GM12878 (cell line): Measurements from ENCODE around the gene RBAK. TPM values are rescaled to one million over a fixed set of nuclear protein-coding genes. Genes with fewer than 3 reads are reported as not detected.
"Not testable (repeated sequence)": the region's sequence is repeated elsewhere in the genome, so short reads cannot be mapped to it uniquely, and the experiment has no call there.

Source experiments
- ATAC-seq: fragments of 200-7000 bp; cut with Tn5 transposase; 3 replicates; pipeline ENCODE4 v1.9.1; 2020; ENCODE audit warnings: mild to moderate bottlenecking, moderate library complexity
- BruUV-seq: library from RNA; stranded (reverse); fragments of 400-500 nt; replicated peaks from 2 replicates; lab custom pipeline; 2021; lab: Mats Ljungman, UMichigan
- CTCF ChIA-PET: fragments of 300-600 bp; sonication (Branson Sonifier 250); formaldehyde crosslinking; extraction: SDS; loops from one replicate; lab custom pipeline; 2021; ENCODE audit warnings: inconsistent platforms; lab: Yijun Ruan, JAX
- POLR2A ChIA-PET: fragments of 350-600 bp; formaldehyde crosslinking; extraction: SDS; loops from one replicate; lab custom pipeline; 2021; ENCODE audit warnings: inconsistent platforms; lab: Charles Lee
- RAD21 ChIA-PET: fragments of 300-600 bp; sonication (Branson Sonifier 250); formaldehyde crosslinking; loops from one replicate; lab custom pipeline; 2023; ENCODE audit warnings: antibody characterized with exemption; ENCODE audit not compliant: unreplicated experiment; lab: Charles Lee
- SMC1A ChIA-PET: fragments of 300-600 bp; sonication (Branson Sonifier 250); formaldehyde crosslinking; loops from one replicate; lab custom pipeline; 2023; ENCODE audit not compliant: unreplicated experiment, uncharacterized antibody; lab: Charles Lee
- DNase-seq: peaks from one replicate; pipeline ENCODE4 v3.0.0-alpha.2; 2011; ENCODE audit warnings: low read depth, low spot score
- FAIRE-seq: peaks from 3 replicates; lab custom pipeline; 2011; peaks lifted over from hg19 to GRCh38; lab: Jason Lieb, UNC
- H2AFZ ChIP-seq: 2 replicates; pipeline ENCODE4 v1.6.0; 2011; ENCODE audit warnings: low read depth, low read length, control low read depth; ENCODE audit not compliant: control insufficient read depth
- H3K27ac ChIP-seq: 2 replicates; pipeline ENCODE4 v1.5.1; 2011; ENCODE audit warnings: control low read depth; ENCODE audit not compliant: control insufficient read depth, insufficient read depth
- H3K27me3 ChIP-seq, 2 experiments: replicated peaks in 1 of 2; 2 replicates each; pipeline versions ENCODE4 v1.6.0 to v1.6.1; 2011; ENCODE audit warnings: low read length in 1 of 2; ENCODE audit not compliant: control insufficient read depth in 2 of 2, insufficient read depth in 2 of 2
- H3K36me3 ChIP-seq, 2 experiments: 2 replicates each; pipeline ENCODE4 v1.5.1; 2011; ENCODE audit warnings: low read length in 1 of 2; ENCODE audit not compliant: control insufficient read depth in 2 of 2, insufficient read depth in 2 of 2
- H3K4me1 ChIP-seq: 2 replicates; pipeline ENCODE4 v1.6.1; 2011; ENCODE audit warnings: mild to moderate bottlenecking, low read length, moderate library complexity, mixed read lengths; ENCODE audit not compliant: control insufficient read depth, insufficient read depth
- H3K4me2 ChIP-seq: 2 replicates; pipeline ENCODE4 v1.6.0; 2011; ENCODE audit warnings: control low read depth; ENCODE audit not compliant: control insufficient read depth, insufficient read depth
- H3K4me3 ChIP-seq: fragments of 200-600 bp; sonication (generic); 2 replicates; pipeline ENCODE4 v1.5.1; 2016
- H3K79me2 ChIP-seq: 2 replicates; pipeline ENCODE4 v1.6.0; 2011; ENCODE audit warnings: low read length; ENCODE audit not compliant: control insufficient read depth, insufficient read depth
- H3K9ac ChIP-seq: 2 replicates; pipeline ENCODE4 v1.8.0; 2011; ENCODE audit warnings: low read length, control low read depth, mixed read lengths; ENCODE audit not compliant: control insufficient read depth, insufficient read depth
- H3K9me3 ChIP-seq: replicated peaks from 3 replicates; pipeline ENCODE4 v1.5.1; 2011; ENCODE audit warnings: mild to moderate bottlenecking, low read length; ENCODE audit not compliant: control insufficient read depth, insufficient read depth
- H4K20me1 ChIP-seq: 2 replicates; pipeline ENCODE4 v1.6.0; 2011; ENCODE audit not compliant: control insufficient read depth, insufficient read depth
- ETV6 ChIP-seq, 2 experiments: fragments of 450-650 bp in 1 of 2; IDR thresholded peaks in 1 of 2; conservative IDR thresholded peaks in 1 of 2; 2 replicates each; pipeline ENCODE4 v1.6.1; 2014; ENCODE audit warnings: antibody characterized with exemption in 1 of 2, borderline replicate concordance in 1 of 2, low read depth in 1 of 2, mild to moderate bottlenecking in 1 of 2, moderate library complexity in 1 of 2
- JUND ChIP-seq: IDR thresholded peaks from 2 replicates; pipeline ENCODE4 v1.6.1; 2012; ENCODE audit warnings: low read depth, mild to moderate bottlenecking, low read length, improper control_type of control experiment, moderate library complexity
- POLR2AphosphoS2 ChIP-seq: IDR thresholded peaks from 2 replicates; pipeline ENCODE4 v1.6.1; 2011; ENCODE audit warnings: low read depth, mild to moderate bottlenecking, low read length, improper control_type of control experiment, moderate library complexity
- SMAD1 ChIP-seq: fragments of 450-650 bp; IDR thresholded peaks from 2 replicates; pipeline ENCODE4 v1.6.1; 2018; ENCODE audit warnings: mild to moderate bottlenecking, low read depth; ENCODE audit not compliant: partially characterized antibody
- WGBS: methylation state at CpG from one replicate; pipeline ENCODE4 v1.1.6; 2016; ENCODE audit warnings: low lambda C conversion rate; ENCODE audit not compliant: insufficient replicate concordance, insufficient coverage; ENCODE audit errors: missing lambda C conversion rate; 5-methylcytosine and 5-hydroxymethylcytosine counted together
- in situ Hi-C: fragments of 300-500 bp; cut with MboI; formaldehyde crosslinking; loops from 9 replicates; pipeline ENCODE4 v1.14.3; 2018; ENCODE audit warnings: mixed read lengths
- intact Hi-C: fragments of 100-400 bp; cut with micrococcal nuclease; formaldehyde crosslinking; loops from one replicate; pipeline ENCODE4 v1.14.2; 2022; ENCODE audit not compliant: unreplicated experiment
- polyA plus RNA-seq, 11 experiments: library from polyadenylated mRNA; depleted of rRNA in 4 of 11; unstranded in 6 of 11; stranded (reverse) in 5 of 11; fragments of >200 nt; fragmentation: Nextera tagmentation in 4 of 11; fragmentation: Illumina TruSeq in 1 of 11; extraction: Ambion mirVana in 4 of 11; extraction: Trizol in 1 of 11; gene quantifications; 1 replicate in 1 of 11; 2 replicates in 10 of 11; pipeline versions ENCODE4 v1.2.1 to v1.2.3, GENCODE V29; 2011 to 2016; ENCODE audit warnings: inconsistent platforms in 2 of 11, missing spikeins in 2 of 11, low read depth in 1 of 11
- total RNA-seq, 4 experiments: library from RNA; depleted of rRNA in 3 of 4; stranded (reverse); fragments of >200 nt in 3 of 4; fragmentation: Illumina TruSeq in 1 of 4; extraction: Trizol in 1 of 4; gene quantifications; 2 replicates each; pipeline versions ENCODE4 v1.2.1 to v1.2.3, GENCODE V29; 2013 to 2021

Gene RBAK
- total and polyA plus RNA-seq, 10 of the 15 experiments (the other 5 are each of a cell fraction or from before 2014, with no cell fraction given) = 1.9 to 10.2 (median 5.9) TPM

GRCh38 chr7:5005066-5005465, 40.6 kb upstream of the RBAK start:
- ChIA-PET SMC1A (no interaction called here), POLR2A (no interaction called here), RAD21 (no interaction called here), CTCF (no interaction called here)
- no peaks in the 10 kb centered on the region; a peak in 1 of 4 replicates for H3K36me3 ChIP-seq
- H3K9me3 ChIP-seq = no peaks in the 10 kb centered on the region; the same call in 2 of the 3 replicates
- ATAC-seq (no peak), DNase-seq (no peak), FAIRE-seq (no peak)
- BruUV-seq = no TSS peak
- no peaks in the 10 kb centered on the region for H3K27me3 ChIP-seq
- H3K27ac ChIP-seq = no peak overlapping the region
- WGBS = 100% methylated on average over 1 of the region's 1 CpG
- H3K4me3 ChIP-seq = no peak overlapping the region
- H4K20me1 ChIP-seq = no peaks in the 10 kb centered on the region
- no peaks in the 10 kb centered on the region for H3K4me1 ChIP-seq
- intact Hi-C loops (no loop called here), in situ Hi-C loops (no loop called here)
- TF ChIP-seq JUND = no peak
- no peaks in the 10 kb centered on the region for H3K79me2 ChIP-seq
- no peak overlapping the region for H3K4me2 ChIP-seq
- no peak overlapping the region for H3K9ac ChIP-seq
- no peak overlapping the region for H2AFZ ChIP-seq

GRCh38 chr7:5012985-5013384, 32.7 kb upstream of the RBAK start:
- H3K9me3 ChIP-seq = no peaks in the 10 kb centered on the region; the same call in 2 of the 3 replicates
- H4K20me1 ChIP-seq = no peaks in the 10 kb centered on the region
- H3K4me3 ChIP-seq = no peak overlapping the region
- H3K4me1 ChIP-seq = no peaks in the 10 kb centered on the region
- intact Hi-C loops (no loop called here), in situ Hi-C loops (no loop called here)
- no peak overlapping the region for H3K27ac ChIP-seq
- FAIRE-seq (no peak), ATAC-seq (no peak), DNase-seq (no peak)
- ChIA-PET CTCF (no interaction called here), RAD21 (no interaction called here), SMC1A (no interaction called here), POLR2A (no interaction called here)
- H2AFZ ChIP-seq = no peak overlapping the region
- WGBS = 93% methylated on average over 7 of the region's 7 CpGs
- H3K36me3 ChIP-seq = no peaks in the 10 kb centered on the region
- no peaks in the 10 kb centered on the region for H3K27me3 ChIP-seq
- no peak overlapping the region for H3K9ac ChIP-seq
- no peak for TF ChIP-seq POLR2AphosphoS2
- no peak for TF ChIP-seq SMAD1
- no peak for TF ChIP-seq ETV6 (conservative IDR thresholded peaks at IDR 0.05 in 1 of 2, IDR thresholded peaks at IDR 0.05 in 1 of 2; ENCODE audit: borderline replicate concordance in 1 of 2, low read depth in 1 of 2)
- H3K79me2 ChIP-seq = no peaks in the 10 kb centered on the region
- no peak overlapping the region for H3K4me2 ChIP-seq
- no TSS peak for BruUV-seq

GRCh38 chr7:5015936-5016335, 29.7 kb upstream of the RBAK start:
- RAD21 ChIA-PET, H3K79me2 ChIP-seq, DNase-seq, FAIRE-seq, H3K4me1 ChIP-seq, H3K9ac ChIP-seq, H4K20me1 ChIP-seq, ATAC-seq, H3K4me2 ChIP-seq, POLR2A ChIA-PET, H3K9me3 ChIP-seq, H3K4me3 ChIP-seq, H3K27me3 ChIP-seq, H3K27ac ChIP-seq, BruUV-seq, intact Hi-C loops, CTCF ChIA-PET, H3K36me3 ChIP-seq, SMC1A ChIA-PET, in situ Hi-C loops, H2AFZ ChIP-seq: not testable (repeated sequence)
- 60% methylated on average over 6 of the region's 6 CpGs for WGBS
